HG03097 (cell line): ENCODE results near the gene SNRNP27.

Experiments
- ATAC-seq: cut with Tn5 transposase; IDR thresholded peaks from one replicate; pipeline ENCODE4 v1.9.1; 2021; ENCODE audit not compliant: unreplicated experiment, low FRiP score

Gene SNRNP27

DNA sequence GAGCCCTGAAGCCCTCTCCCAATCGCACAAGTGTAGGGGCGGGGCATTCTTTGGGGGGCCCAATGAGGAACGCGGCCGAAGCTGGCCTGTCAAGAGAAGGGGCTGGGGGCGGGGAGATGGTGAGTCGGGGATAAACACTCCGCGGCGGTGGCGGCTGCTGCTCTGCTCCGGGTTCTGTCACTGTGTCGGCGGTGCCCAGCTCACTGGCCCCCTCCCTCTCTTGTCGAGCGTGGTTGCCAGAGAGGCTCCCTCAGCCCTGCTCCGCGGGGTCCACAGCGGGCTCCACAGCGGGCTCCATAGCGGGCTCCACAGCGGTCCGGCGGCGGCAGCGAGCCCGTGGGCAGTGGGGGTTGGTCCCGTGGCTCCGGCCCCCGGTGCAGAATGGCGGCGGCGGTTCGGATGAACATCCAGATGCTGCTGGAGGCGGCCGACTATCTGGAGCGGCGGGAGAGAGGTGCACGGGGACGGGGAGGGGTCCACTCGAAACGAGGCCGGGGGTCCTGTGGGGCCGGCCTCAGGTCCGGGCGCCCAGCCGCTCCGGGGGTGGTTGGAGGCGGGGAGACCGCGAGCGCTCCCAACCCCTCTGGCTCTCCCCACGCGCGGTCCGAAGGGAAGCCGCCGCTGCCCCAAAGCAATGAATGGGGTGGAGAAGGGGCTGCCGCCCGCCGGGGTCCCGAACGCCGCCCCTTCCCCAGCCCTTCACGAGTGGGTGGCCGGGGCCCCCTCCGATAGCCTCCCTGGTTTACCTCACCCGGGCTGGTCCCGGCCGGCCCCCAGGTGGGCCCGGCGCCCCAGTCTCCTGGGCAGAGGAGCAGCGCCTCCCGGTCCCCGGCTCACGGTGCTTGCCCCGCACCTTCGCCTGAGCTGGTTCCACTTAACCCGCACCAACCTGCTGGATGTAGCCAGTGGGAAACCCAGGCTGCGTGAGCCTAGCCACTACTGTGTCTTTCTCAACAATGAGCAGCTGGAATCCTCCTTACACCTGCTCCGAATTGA lies 21.5 kb downstream of the SNRNP27 start, which contains the start of gene MXD1:
Gene MXD1 (plus strand): TSS at position 160 of the 996 bp plus-strand sequence. CDS start 222 bp downstream, at position 382.
- no peak for ATAC-seq

GRCh38 chr2:69916106-69916505 lies 22.4 kb downstream of the SNRNP27 start:
- ATAC-seq: no peak

DNA sequence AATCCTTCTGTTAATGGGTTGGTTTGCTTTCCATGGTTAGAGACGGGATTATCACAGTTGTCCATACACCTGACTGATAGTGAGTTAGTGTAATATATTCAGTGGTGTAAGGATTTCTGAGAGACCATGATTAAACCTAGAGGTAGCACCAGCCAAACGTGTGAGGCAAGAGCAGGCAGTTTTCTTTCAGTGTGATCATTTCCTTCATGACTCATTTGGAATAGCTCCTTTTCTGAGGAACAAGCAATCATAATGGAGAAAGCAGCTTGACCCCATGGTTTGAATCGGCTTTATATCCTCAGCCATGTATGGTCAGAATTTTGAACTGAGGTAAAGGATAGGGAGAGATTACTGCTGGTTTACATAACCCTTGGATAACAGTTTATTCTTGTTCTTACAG lies 24.1 kb downstream of the SNRNP27 start:
- ATAC-seq: no peak

- no peak for ATAC-seq
Measured at GRCh38 chr2:69918401-69918800, 24.6 kb downstream of the SNRNP27 start.

- ATAC-seq: no peak
Measured at GRCh38 chr2:69923116-69923515, 29.4 kb downstream of the SNRNP27 start.

DNA sequence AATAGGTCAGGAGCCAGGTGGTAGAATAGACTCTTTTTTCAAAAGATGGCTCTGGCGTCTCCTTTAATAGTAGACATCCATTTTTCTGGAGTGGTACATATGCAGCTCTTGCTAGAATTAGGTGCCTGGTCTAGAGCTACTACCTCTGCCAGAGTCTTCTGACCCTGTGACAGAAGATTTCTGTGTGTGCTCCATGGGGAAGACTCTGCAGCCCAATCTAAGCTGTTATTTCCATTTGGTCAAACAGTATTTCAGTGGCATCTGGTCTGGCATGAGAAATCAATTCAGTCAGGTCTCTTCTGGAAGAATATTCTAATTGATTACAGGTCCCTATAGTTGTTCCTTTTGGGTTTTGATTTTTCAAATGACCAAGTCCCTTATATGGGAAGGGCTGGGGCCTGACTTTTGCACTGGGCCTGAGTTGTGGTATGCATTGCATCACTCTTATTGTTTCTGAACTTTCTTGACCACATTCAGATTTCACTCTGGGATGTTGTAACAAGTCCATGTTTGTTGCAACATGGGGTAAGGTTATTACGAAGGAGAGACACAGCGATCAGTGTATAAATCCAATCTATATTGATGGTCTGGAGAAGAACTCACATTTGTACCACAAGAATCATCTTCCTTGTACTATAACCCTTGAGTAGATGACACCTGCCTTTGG lies 33.2 kb downstream of the SNRNP27 start:
- ATAC-seq: no peak

DNA sequence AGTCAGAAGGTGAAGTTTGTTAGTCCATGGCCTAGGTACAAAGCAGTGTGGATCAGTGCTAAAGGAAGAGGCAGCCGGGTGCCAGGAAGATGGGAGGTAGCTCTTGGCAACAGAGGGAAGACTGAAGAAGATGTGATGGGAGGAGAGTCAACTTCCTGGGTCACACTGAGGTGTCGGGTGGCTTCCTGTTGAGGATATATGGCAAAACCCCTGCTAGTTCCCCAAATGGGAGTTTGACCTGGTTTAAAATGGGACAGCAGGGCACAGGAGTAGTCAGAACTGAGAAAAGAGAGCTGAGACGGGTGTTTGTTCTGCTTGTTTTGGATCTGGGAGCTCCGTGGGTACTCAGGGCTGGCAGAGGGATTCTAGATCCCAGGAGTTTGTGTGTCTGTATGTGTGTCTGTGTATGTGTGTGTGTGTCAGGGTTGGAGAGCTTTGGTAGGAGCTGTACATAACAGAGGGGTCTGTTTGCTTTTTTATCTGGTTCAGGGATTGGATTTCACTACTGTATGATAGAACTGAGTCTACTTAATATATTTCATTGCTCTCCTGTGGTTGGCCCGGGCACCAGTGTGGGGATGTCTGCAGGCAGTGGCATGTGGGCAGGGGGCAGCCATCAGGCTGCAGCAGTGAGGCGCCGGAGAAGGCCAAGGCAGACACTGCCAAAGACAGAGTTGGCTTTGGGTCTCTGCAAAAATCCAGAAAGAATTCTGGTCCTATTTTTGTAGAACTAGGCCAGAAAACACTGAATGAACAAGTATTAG lies 38.3 kb downstream of the SNRNP27 start:
- no peak for ATAC-seq

DNA sequence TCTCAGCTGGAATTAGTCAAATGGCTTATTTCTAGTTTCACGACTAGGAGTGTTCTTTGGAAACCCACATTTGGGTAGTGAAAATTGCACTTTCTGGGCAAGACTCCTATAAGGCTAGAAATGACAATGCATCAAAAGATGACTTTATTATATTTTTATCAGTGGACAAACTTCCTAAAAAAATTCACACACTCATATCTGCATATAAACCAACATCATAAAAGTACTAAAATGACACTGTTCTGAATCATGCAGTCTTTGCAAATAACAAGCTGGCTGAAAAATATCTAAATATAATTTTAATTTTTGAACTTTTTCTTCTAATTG lies 38.8 kb downstream of the SNRNP27 start:
- no peak for ATAC-seq

GRCh38 chr2:69933254-69933828 lies 39.6 kb downstream of the SNRNP27 start:
- no peak for ATAC-seq

DNA sequence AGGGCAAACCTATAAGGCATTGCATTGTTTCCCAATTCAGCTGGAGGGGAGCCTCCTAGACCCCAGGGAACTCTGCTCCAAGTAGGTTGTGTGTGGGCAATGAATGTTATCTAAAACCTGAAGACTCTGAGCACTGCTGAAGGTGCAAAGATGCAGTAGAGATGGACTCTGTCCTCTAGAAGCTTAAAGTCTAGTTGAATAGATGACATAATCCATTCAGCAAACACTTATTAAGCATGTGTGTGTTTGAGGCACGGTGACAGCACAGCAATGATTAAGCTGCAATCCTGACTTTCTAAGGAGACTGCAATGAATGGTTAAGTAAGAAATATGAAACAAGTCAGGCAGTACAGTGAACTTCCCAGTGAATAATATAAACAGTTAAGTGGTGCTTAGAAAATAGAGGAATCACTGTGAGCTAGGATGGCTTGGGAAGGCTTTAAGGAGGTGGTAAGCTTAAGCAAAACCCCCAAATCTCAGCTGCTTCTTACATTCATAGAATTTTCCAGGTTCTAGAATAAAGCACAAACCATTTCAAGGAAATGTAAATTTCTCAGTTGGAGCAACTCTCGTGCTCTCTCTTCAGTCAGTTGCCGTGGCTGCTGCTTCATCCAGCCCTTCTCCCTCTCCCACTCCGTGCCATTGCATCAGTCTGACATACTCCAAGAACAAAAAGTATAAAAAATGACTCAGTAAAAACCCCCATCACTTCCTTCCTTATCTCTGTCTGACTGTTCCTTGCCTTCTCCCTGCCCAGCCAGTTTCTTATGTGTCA lies 40.3 kb downstream of the SNRNP27 start:
- no peak for ATAC-seq

GRCh38 chr2:69934614-69934908 lies 40.8 kb downstream of the SNRNP27 start:
- ATAC-seq: no peak

GRCh38 chr2:69935011-69935410 lies 41.3 kb downstream of the SNRNP27 start:
- ATAC-seq: no peak

- no peak for ATAC-seq
Measured at GRCh38 chr2:69936906-69937305, 43.1 kb downstream of the SNRNP27 start.

DNA sequence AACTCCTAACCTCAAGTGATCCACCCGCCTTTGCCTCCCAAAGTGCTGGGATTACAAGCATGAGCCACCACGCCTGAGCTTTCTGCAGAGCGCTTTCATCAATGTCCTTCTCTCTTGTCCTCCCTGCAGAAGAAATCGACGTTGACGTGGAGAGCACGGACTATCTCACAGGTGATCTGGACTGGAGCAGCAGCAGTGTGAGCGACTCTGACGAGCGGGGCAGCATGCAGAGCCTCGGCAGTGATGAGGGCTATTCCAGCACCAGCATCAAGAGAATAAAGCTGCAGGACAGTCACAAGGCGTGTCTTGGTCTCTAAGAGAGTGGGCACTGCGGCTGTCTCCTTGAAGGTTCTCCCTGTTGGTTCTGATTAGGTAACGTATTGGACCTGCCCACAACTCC lies 44.2 kb downstream of the SNRNP27 start:
- ATAC-seq: no peak

- no peak for ATAC-seq
Measured at GRCh38 chr2:69939722-69940121, 46.0 kb downstream of the SNRNP27 start.

- no peak for ATAC-seq
Measured at GRCh38 chr2:69940691-69941090, 46.9 kb downstream of the SNRNP27 start.

DNA sequence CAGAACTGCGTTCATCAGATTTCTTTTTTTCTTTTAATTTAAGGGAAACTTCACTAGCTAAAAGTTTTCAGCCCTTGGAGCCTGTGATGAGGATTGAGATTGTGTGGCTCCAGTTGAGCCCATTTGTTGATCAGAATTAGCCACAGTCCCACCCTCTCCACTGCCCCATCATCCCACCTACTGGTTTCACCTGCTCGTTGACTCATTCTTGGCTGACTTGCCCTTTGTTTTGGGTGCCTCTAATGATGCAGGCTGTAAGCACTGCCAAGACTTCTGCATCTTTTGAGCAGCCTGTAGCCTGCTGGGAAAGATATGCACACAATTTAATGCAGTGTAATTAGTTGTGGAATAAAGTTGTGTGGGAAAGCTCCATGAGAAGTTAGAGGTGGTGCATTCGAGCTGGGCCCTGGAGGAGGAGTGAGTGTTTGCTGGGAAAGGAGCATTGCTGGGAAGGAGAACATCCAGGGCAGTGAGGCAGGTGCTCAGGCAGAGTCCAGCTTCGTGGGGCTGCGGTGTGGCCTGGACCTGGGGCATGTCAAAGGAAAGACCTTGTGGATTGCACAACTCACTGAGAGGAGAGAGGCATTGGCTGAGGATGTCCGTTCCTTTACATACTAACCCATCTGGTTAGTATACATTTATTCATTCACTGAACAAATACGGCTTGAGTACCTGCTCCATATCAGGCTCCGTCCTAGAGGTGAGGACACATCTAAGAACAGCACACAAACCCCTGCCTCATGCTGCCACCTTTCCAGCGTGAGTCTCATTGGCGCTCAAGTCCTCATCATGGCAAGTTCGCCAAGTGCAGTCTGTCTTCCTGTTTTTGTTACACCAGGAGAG lies 49.5 kb downstream of the SNRNP27 start:
- ATAC-seq: no peak

DNA sequence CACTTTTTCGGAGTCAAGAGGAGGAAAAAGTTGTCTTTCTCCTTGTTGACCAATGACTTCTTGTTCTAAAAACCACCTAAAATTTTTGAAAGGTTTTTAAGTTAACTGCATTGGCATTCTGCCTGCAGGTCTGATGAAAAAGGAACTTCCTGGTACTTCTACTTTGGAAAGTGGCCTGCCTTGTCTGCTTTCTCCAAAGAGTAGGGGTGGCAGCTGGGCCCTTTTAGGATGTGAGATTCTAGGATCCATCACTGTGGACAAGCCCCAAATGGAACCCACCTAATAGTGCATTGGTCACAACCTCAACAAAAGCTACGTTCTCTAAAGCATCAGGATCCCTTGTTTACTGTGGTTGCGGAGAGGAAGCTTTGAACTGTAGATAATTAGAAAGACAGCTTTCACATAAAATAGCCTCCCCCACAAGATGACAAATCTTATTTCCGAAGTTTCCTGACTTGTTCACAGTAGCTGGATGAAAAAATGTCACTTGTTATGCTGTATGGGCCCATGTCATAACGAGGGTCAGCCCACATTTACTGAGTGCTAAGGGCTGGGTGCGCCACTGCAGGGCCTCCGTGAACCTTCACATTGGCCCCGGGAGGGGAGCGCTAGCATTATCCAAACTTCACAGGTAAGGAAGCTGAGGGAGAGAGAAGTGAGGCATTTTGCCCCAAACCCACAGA lies 50.2 kb downstream of the SNRNP27 start:
- ATAC-seq: no peak

- ATAC-seq: no peak
Measured at GRCh38 chr2:69944756-69945155, 51.0 kb downstream of the SNRNP27 start.
